K562 (cell line): ENCODE results near the gene TECPR1. TPM values are rescaled to one million over a fixed set of nuclear protein-coding genes. Genes with fewer than 3 reads are reported as not detected.

ENCODE experiments used
- ATAC-seq: fragments of 200-7000 bp; cut with Tn5 transposase; 3 replicates; pipeline ENCODE4 v1.9.1; 2020; ENCODE audit warnings: moderate library complexity
- BruUV-seq: library from RNA; stranded (reverse); fragments of 400-500 nt; replicated peaks from 2 replicates; lab custom pipeline; 2021; lab: Mats Ljungman, UMichigan
- CTCF ChIA-PET: fragments of 300-600 bp; formaldehyde crosslinking; extraction: SDS; loops from one replicate; lab custom pipeline; 2021; ENCODE audit warnings: low intra/inter-chr PET ratio; lab: Yijun Ruan, JAX
- POLR2A ChIA-PET: fragments of 300-600, 350-650 bp; sonication (Branson Sonifier 250); formaldehyde crosslinking; extraction: SDS; loops from one replicate; lab custom pipeline; 2021; ENCODE audit warnings: antibody characterized with exemption, inconsistent platforms; lab: Yijun Ruan, JAX
- DNase-seq, 4 experiments: peaks; one replicate each; pipeline versions ENCODE4 v3.0.0 to v3.0.0-alpha.2; 2011 to 2018; ENCODE audit warnings: low spot score in 3 of 4, mixed read lengths in 3 of 4; ENCODE audit errors: extremely low read depth in 1 of 4
- FAIRE-seq: peaks from 2 replicates; lab custom pipeline; 2011; peaks lifted over from hg19 to GRCh38; lab: Jason Lieb, UNC
- H2AFZ ChIP-seq: 2 replicates; pipeline ENCODE4 v1.6.0; 2011; ENCODE audit warnings: low read depth, low read length, control low read depth, inconsistent platforms
- H3K27ac ChIP-seq: fragments of 200-600 bp; 3 replicates; pipeline ENCODE4 v1.8.0; 2011; ENCODE audit warnings: low read depth, mild to moderate bottlenecking, control low read depth, inconsistent platforms, low read length, moderate library complexity, mixed read lengths; ENCODE audit errors: extremely low read depth
- H3K27me3 ChIP-seq, 2 experiments: fragments of 300-600 bp in 1 of 2; 2 replicates in 1 of 2; 3 replicates in 1 of 2; pipeline versions ENCODE4 v1.6.0 to v1.8.0; 2011; ENCODE audit warnings: inconsistent platforms in 2 of 2, low read length in 2 of 2, mild to moderate bottlenecking in 1 of 2, mixed read lengths in 1 of 2, moderate library complexity in 1 of 2; ENCODE audit not compliant: control insufficient read depth in 2 of 2, insufficient read depth in 2 of 2
- H3K36me3 ChIP-seq: fragments of 300-600 bp; 3 replicates; pipeline ENCODE4 v1.8.0; 2011; ENCODE audit warnings: mild to moderate bottlenecking, low read length, inconsistent platforms; ENCODE audit not compliant: control insufficient read depth, insufficient read depth
- H3K4me1 ChIP-seq, 2 experiments: fragments of 200-600 bp in 1 of 2; replicated peaks in 1 of 2; 2 replicates in 1 of 2; 3 replicates in 1 of 2; pipeline versions ENCODE4 v1.5.1 to v1.8.0; 2011; ENCODE audit warnings: inconsistent platforms in 2 of 2, low read length in 2 of 2, mild to moderate bottlenecking in 1 of 2, mixed read lengths in 1 of 2, moderate library complexity in 1 of 2; ENCODE audit not compliant: control insufficient read depth in 2 of 2, insufficient read depth in 2 of 2
- H3K4me2 ChIP-seq: 2 replicates; pipeline ENCODE4 v1.6.1; 2011; ENCODE audit warnings: low read length, control low read depth, inconsistent platforms, mixed read lengths; ENCODE audit not compliant: insufficient read depth
- H3K4me3 ChIP-seq: fragments of 200-600 bp; sonication (generic), shearing (Covaris generic); 2 replicates; pipeline ENCODE4 v1.5.1; 2016; ENCODE audit warnings: control low read depth, inconsistent platforms
- H3K79me2 ChIP-seq: fragments of 200-600 bp; 3 replicates; pipeline ENCODE4 v1.8.0; 2011; ENCODE audit warnings: low read length, inconsistent platforms; ENCODE audit not compliant: control insufficient read depth, insufficient read depth
- H3K9ac ChIP-seq, 2 experiments: 2 replicates each; pipeline versions ENCODE4 v1.6.0 to v1.6.1; 2011; ENCODE audit warnings: low read depth in 2 of 2, low read length in 2 of 2, control low read depth in 1 of 2, inconsistent platforms in 1 of 2, mild to moderate bottlenecking in 1 of 2, mixed read lengths in 1 of 2; ENCODE audit not compliant: insufficient read depth in 1 of 2
- H3K9me1 ChIP-seq: one replicate; pipeline ENCODE4 v1.6.0; 2011; ENCODE audit warnings: inconsistent platforms, mild to moderate bottlenecking, low read length, moderate library complexity; ENCODE audit not compliant: control insufficient read depth, insufficient read depth
- H3K9me3 ChIP-seq: replicated peaks from 2 replicates; pipeline ENCODE4 v1.5.1; 2011; ENCODE audit warnings: low read depth, low read length, inconsistent platforms; ENCODE audit not compliant: control insufficient read depth, insufficient read depth
- H4K20me1 ChIP-seq: replicated peaks from 2 replicates; pipeline ENCODE4 v1.6.1; 2011; ENCODE audit warnings: low read length, inconsistent platforms, mixed read lengths; ENCODE audit not compliant: control insufficient read depth, insufficient read depth
- BACH1 ChIP-seq: fragments of 200-800 bp; sonication (Bioruptor generic); IDR thresholded peaks from 2 replicates; pipeline ENCODE4 v1.6.1; 2016; ENCODE audit warnings: missing genetic modification characterization, missing compliant biosample characterization
- CTBP1 ChIP-seq: fragments of 450-650 bp; IDR thresholded peaks from 2 replicates; pipeline ENCODE4 v1.6.1; 2016; ENCODE audit warnings: borderline replicate concordance
- E2F6 ChIP-seq, 2 experiments: IDR thresholded peaks; 2 replicates each; pipeline ENCODE4 v1.6.1; 2011; ENCODE audit warnings: borderline replicate concordance in 1 of 2, control low read depth in 1 of 2, low read depth in 1 of 2, low read length in 1 of 2, mild to moderate bottlenecking in 1 of 2, mixed read lengths in 1 of 2, moderate library complexity in 1 of 2; ENCODE audit not compliant: insufficient read depth in 1 of 2, insufficient read length in 1 of 2, poor library complexity in 1 of 2, severe bottlenecking in 1 of 2; ENCODE audit errors: extremely low read depth in 1 of 2
- FOXK2 ChIP-seq, 2 experiments: fragments of 450-650 bp; IDR thresholded peaks in 1 of 2; conservative IDR thresholded peaks in 1 of 2; 2 replicates each; pipeline ENCODE4 v1.6.1; 2016; ENCODE audit warnings: low read depth in 2 of 2, mild to moderate bottlenecking in 1 of 2
- HDAC1 ChIP-seq, 2 experiments: fragments of 450-650 bp; IDR thresholded peaks; 2 replicates each; pipeline ENCODE4 v1.6.1; 2016 to 2017; ENCODE audit warnings: inconsistent platforms in 1 of 2, mild to moderate bottlenecking in 1 of 2, moderate library complexity in 1 of 2
- HDAC8 ChIP-seq: fragments of 450-650 bp; IDR thresholded peaks from 2 replicates; pipeline ENCODE4 v1.6.1; 2016; ENCODE audit warnings: mild to moderate bottlenecking, missing genetic modification characterization, moderate library complexity, missing compliant biosample characterization
- MIER1 ChIP-seq: fragments of 450-650 bp; IDR thresholded peaks from 2 replicates; pipeline ENCODE4 v1.6.1; 2016; ENCODE audit warnings: antibody characterized with exemption, mild to moderate bottlenecking, low read depth
- SAP30 ChIP-seq: fragments of 200-600 bp; sonication (generic); IDR thresholded peaks from 2 replicates; pipeline ENCODE4 v1.6.1; 2012; ENCODE audit warnings: borderline replicate concordance, low read depth, mild to moderate bottlenecking, moderate library complexity, low read length, control low read depth, inconsistent platforms; ENCODE audit not compliant: insufficient read depth, poor library complexity, severe bottlenecking
- TCF15 ChIP-seq: fragments of 250-450 bp; sonication (Bioruptor Pico); IDR thresholded peaks from 2 replicates; pipeline ENCODE4 v1.8.0; 2022; ENCODE audit warnings: moderate library complexity, mild to moderate bottlenecking, inconsistent platforms
- TCF3 ChIP-seq: sonication (generic); formaldehyde crosslinking; IDR thresholded peaks from 2 replicates; pipeline ENCODE4 v1.4.0; 2020; ENCODE audit warnings: mild to moderate bottlenecking, missing genetic modification reagents
- ZNF274 ChIP-seq: IDR thresholded peaks from 2 replicates; pipeline ENCODE4 v1.6.1; 2011; ENCODE audit warnings: low read depth, mild to moderate bottlenecking, low read length, moderate library complexity, borderline replicate concordance
- ZNF445 ChIP-seq: fragments of 250-450 bp; sonication (Bioruptor Pico); IDR thresholded peaks from 2 replicates; pipeline ENCODE4 v1.4.0; 2020; ENCODE audit warnings: low read depth, mild to moderate bottlenecking, moderate library complexity
- WGBS: fragments of 100-300 bp; shearing (Covaris generic); methylation state at CpG from one replicate; pipeline ENCODE4 v1.1.6; 2016; ENCODE audit warnings: low coverage, mixed read lengths; ENCODE audit not compliant: insufficient coverage; ENCODE audit errors: missing lambda C conversion rate; 5-methylcytosine and 5-hydroxymethylcytosine counted together
- in situ Hi-C: fragments of 300-500 bp; cut with MboI; formaldehyde crosslinking; loops from 4 replicates; pipeline ENCODE4 v1.15.0; 2018; ENCODE audit warnings: inconsistent platforms, mixed read lengths
- intact Hi-C: fragments of 100-400 bp; cut with micrococcal nuclease; formaldehyde crosslinking; loops from 2 replicates; pipeline ENCODE4 v1.14.2; 2022
- polyA plus RNA-seq, 8 experiments: library from polyadenylated mRNA; depleted of rRNA in 4 of 8; stranded (reverse) in 5 of 8; unstranded in 3 of 8; fragments of >200 nt; fragmentation: Nextera tagmentation in 2 of 8; fragmentation: Illumina TruSeq in 1 of 8; extraction: Ambion mirVana in 2 of 8; extraction: Trizol in 1 of 8; gene quantifications; 2 replicates each; pipeline versions ENCODE4 v1.2.1 to v1.2.3, GENCODE V29; 2011 to 2014; ENCODE audit warnings: inconsistent platforms in 1 of 8, missing spikeins in 1 of 8
- total RNA-seq, 7 experiments: library from RNA; depleted of rRNA in 6 of 7; stranded (reverse); fragments of >200 nt in 6 of 7; fragmentation: Illumina TruSeq in 2 of 7; extraction: Trizol in 2 of 7; gene quantifications; 2 replicates each; pipeline versions ENCODE4 v1.2.1 to v1.2.3, GENCODE V29; 2011 to 2021; ENCODE audit warnings: low replicate concordance in 1 of 7
- TF ChIP-seq, protein P1 (sequence below): sonication (generic); formaldehyde crosslinking; IDR thresholded peaks from 2 replicates; pipeline ENCODE4 v1.8.0; 2022; ENCODE audit warnings: mild to moderate bottlenecking, missing genetic modification reagents

The TECPR1 gene
- total and polyA plus RNA-seq, 9 of the 15 experiments (the other 6 are each of a cell fraction or from before 2014, with no cell fraction given) = 0.17 to 15.0 (median 2.2) TPM

- 0 out of 2 replicates have a peak, but pooled peaks cover 4% of the 10 kb centered on the region for H4K20me1 ChIP-seq
- ATAC-seq = no peak
- H3K27ac ChIP-seq = no peak overlapping the region
- no peaks in the 10 kb centered on the region for H3K79me2 ChIP-seq
- CTCF ChIA-PET = no interaction called here
- no peaks in the 10 kb centered on the region for H3K9me3 ChIP-seq
- H3K9me1 ChIP-seq = no peaks in the 10 kb centered on the region
- POLR2A ChIA-PET = no interaction called here
- no TSS peak for BruUV-seq
- intact Hi-C loops (no loop called here), in situ Hi-C loops (no loop called here)
- no peak for FAIRE-seq
- DNase-seq = no peak
- H3K4me3 ChIP-seq = no peak overlapping the region
- no peak overlapping the region for H3K4me2 ChIP-seq
- H3K27me3 ChIP-seq = peaks cover 0 to 6% of the 10 kb centered on the region in 2 experiments; a peak in 2 of 5 replicates
- peaks cover 33% of the 10 kb centered on the region; the same call in 1 of the 3 replicates for H3K36me3 ChIP-seq
- WGBS = 92% methylated on average over 17 of the region's 17 CpGs
- H2AFZ ChIP-seq = no peak overlapping the region
- no peak overlapping the region for H3K9ac ChIP-seq
- peaks cover 0 to 36% of the 10 kb centered on the region in 2 experiments; a peak in 3 of 5 replicates for H3K4me1 ChIP-seq
- no peak for TF ChIP-seq HDAC8 (tag)
- TF ChIP-seq, protein P1, sequence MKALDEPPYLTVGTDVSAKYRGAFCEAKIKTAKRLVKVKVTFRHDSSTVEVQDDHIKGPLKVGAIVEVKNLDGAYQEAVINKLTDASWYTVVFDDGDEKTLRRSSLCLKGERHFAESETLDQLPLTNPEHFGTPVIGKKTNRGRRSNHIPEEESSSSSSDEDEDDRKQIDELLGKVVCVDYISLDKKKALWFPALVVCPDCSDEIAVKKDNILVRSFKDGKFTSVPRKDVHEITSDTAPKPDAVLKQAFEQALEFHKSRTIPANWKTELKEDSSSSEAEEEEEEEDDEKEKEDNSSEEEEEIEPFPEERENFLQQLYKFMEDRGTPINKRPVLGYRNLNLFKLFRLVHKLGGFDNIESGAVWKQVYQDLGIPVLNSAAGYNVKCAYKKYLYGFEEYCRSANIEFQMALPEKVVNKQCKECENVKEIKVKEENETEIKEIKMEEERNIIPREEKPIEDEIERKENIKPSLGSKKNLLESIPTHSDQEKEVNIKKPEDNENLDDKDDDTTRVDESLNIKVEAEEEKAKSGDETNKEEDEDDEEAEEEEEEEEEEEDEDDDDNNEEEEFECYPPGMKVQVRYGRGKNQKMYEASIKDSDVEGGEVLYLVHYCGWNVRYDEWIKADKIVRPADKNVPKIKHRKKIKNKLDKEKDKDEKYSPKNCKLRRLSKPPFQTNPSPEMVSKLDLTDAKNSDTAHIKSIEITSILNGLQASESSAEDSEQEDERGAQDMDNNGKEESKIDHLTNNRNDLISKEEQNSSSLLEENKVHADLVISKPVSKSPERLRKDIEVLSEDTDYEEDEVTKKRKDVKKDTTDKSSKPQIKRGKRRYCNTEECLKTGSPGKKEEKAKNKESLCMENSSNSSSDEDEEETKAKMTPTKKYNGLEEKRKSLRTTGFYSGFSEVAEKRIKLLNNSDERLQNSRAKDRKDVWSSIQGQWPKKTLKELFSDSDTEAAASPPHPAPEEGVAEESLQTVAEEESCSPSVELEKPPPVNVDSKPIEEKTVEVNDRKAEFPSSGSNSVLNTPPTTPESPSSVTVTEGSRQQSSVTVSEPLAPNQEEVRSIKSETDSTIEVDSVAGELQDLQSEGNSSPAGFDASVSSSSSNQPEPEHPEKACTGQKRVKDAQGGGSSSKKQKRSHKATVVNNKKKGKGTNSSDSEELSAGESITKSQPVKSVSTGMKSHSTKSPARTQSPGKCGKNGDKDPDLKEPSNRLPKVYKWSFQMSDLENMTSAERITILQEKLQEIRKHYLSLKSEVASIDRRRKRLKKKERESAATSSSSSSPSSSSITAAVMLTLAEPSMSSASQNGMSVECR (CRISPR knock-in tag) = no peak
- TF ChIP-seq TCF15 (CRISPR knock-in tag) = no peak
- TF ChIP-seq ZNF445 (CRISPR knock-in tag) = no peak
- no peak for TF ChIP-seq TCF3 (CRISPR knock-in tag)
- TF ChIP-seq SAP30 = no peak
- no peak for TF ChIP-seq FOXK2 (conservative IDR thresholded peaks at IDR 0.05 in 1 of 2, IDR thresholded peaks at IDR 0.05 in 1 of 2; ENCODE audit: low read depth in 2 of 2)
- no peak for TF ChIP-seq CTBP1
- TF ChIP-seq HDAC1 (IDR thresholded peaks at IDR 0.05) = no peak
- TF ChIP-seq E2F6 (IDR thresholded peaks at IDR 0.05; ENCODE audit: borderline replicate concordance in 1 of 2, extremely low read depth in 1 of 2, insufficient read depth in 1 of 2, insufficient read length in 1 of 2, low read depth in 1 of 2, low read length in 1 of 2, poor library complexity in 1 of 2, severe bottlenecking in 1 of 2) = no peak
- no peak for TF ChIP-seq MIER1
- no peak for TF ChIP-seq BACH1 (tag)
- TF ChIP-seq ZNF274 = no peak
Measured at GRCh38 chr7:98209166-98209920, 42.7 kb downstream of the TECPR1 start.
